HEK293T (cell line): Measurements from ENCODE around the gene MED15.

Source experiments
- FOXM1 ChIP-seq: fragments of 450-650 bp; IDR thresholded peaks from 2 replicates; pipeline ENCODE4 v1.6.1; 2017; ENCODE audit warnings: mild to moderate bottlenecking, borderline replicate concordance
- NFRKB ChIP-seq: fragments of 450-650 bp; IDR thresholded peaks from 2 replicates; pipeline ENCODE4 v1.6.1; 2016; ENCODE audit warnings: mild to moderate bottlenecking, moderate library complexity
- SP1 ChIP-seq: fragments of 450-650 bp; IDR thresholded peaks from 2 replicates; pipeline ENCODE4 v1.6.1; 2017
- ZNF384 ChIP-seq: fragments of 450-650 bp; IDR thresholded peaks from 2 replicates; pipeline ENCODE4 v1.6.1; 2016

DNA sequence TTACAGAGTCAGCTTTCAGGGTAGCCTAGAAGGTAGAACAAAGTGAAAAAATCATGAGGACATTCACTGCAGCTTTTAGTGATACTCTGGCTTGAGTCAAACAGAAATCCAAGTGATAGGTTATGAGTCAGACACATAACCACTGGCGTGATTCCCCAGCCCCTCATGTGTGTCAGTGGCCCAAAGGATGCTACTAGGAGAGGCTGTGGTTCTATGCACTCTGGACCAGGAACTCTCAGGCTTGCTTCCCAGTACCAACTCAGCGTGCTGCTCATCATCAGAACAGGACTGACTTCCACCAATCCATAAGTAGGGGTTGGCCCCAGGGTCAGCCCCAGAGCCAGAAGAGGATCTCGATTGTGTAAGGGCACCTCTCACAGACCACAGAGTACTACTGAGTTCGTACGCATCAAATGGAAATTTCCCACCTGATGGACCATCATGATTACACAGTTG is 116.8 kb downstream of the MED15 start:
- TF ChIP-seq SP1 = no peak
- no peak for TF ChIP-seq NFRKB
- TF ChIP-seq FOXM1 = no peak
- no peak for TF ChIP-seq ZNF384
